Rectal smooth muscle tissue (tissue), 1 donor: Measurements from ENCODE around the gene HBP1.
A peak's percentile ranks its signal among the peaks of the same experiment; 100 is the strongest.
"Not testable (repeated sequence)": the region's sequence is repeated elsewhere in the genome, so short reads cannot be mapped to it uniquely, and the experiment has no call there.

Experiments
- H3K27ac ChIP-seq: one replicate; pipeline ENCODE4 v1.7.0; 2013; ENCODE audit warnings: low read depth, low read length, inconsistent platforms
- H3K27me3 ChIP-seq: one replicate; pipeline ENCODE4 v1.7.0; 2013; ENCODE audit warnings: low read length; ENCODE audit not compliant: control insufficient read depth, insufficient read depth
- H3K36me3 ChIP-seq: one replicate; pipeline ENCODE4 v1.7.0; 2013; ENCODE audit warnings: low read length; ENCODE audit not compliant: control insufficient read depth, insufficient read depth
- H3K4me1 ChIP-seq: one replicate; pipeline ENCODE4 v1.7.0; 2013; ENCODE audit warnings: low read length; ENCODE audit not compliant: control insufficient read depth, insufficient read depth
- H3K4me3 ChIP-seq: one replicate; pipeline ENCODE4 v1.7.0; 2013; ENCODE audit warnings: low read length
- H3K9ac ChIP-seq: one replicate; pipeline ENCODE4 v1.7.0; 2013; ENCODE audit warnings: low read length

Gene HBP1, protein sequence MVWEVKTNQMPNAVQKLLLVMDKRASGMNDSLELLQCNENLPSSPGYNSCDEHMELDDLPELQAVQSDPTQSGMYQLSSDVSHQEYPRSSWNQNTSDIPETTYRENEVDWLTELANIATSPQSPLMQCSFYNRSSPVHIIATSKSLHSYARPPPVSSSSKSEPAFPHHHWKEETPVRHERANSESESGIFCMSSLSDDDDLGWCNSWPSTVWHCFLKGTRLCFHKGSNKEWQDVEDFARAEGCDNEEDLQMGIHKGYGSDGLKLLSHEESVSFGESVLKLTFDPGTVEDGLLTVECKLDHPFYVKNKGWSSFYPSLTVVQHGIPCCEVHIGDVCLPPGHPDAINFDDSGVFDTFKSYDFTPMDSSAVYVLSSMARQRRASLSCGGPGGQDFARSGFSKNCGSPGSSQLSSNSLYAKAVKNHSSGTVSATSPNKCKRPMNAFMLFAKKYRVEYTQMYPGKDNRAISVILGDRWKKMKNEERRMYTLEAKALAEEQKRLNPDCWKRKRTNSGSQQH

DNA sequence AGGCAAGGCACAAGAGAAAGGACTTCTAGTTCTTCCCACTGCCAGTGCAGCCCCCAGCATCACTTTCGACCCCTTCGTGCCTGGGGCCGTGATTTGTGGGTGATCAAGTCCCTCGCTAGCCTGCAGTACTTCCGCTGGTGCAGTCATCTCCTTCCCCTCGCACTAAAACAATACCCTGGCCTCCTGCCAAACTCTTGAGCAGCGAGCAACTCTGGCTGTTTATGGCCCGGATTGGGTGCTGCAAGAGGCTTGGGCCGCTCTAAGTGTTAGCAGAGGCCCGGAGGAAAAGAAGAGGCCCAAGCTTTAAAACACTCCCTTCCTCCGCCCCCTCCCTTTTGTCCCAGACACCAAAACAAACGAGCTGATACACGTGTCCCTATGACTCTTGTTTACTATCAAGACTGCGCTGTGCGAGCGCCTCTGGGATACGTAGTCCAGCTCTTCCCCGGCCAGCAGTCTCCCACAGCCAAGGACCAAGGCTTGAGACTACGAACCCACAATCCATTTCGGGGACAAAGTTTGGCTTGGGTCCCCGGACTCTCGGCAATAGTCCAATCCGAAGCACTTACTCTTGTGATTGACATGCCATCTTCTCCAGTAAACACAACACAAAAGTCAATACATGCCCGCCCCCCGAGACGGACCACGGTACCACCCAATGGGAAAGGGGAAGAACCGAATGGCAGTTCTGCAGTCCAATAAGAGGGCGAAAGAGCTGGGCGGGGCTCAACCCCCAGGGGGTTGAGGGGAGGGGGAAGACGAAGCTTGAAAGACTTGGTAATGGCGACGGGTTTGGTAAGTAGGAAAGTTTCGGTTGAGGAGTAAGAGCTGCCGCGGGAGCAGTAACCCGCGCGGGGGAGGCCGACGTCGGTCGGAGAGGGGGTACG is at the start of gene HBP1:
Gene HBP1, plus strand, starts transcription at position 771 of the 887 bp plus-strand sequence. CDS start 10,891 bp downstream, outside the sequence.
- Histone ChIP-seq H3K27me3 (no peaks in the 10 kb centered on the region), H3K27ac (peak within 1 kb of the TSS; percentile 98), H3K4me3 (peak within 1 kb of the TSS; percentile 94), H3K4me1 (no peaks in the 10 kb centered on the region), H3K9ac (peak within 1 kb of the TSS; percentile 93), H3K36me3 (no peaks in the 10 kb centered on the region)

DNA sequence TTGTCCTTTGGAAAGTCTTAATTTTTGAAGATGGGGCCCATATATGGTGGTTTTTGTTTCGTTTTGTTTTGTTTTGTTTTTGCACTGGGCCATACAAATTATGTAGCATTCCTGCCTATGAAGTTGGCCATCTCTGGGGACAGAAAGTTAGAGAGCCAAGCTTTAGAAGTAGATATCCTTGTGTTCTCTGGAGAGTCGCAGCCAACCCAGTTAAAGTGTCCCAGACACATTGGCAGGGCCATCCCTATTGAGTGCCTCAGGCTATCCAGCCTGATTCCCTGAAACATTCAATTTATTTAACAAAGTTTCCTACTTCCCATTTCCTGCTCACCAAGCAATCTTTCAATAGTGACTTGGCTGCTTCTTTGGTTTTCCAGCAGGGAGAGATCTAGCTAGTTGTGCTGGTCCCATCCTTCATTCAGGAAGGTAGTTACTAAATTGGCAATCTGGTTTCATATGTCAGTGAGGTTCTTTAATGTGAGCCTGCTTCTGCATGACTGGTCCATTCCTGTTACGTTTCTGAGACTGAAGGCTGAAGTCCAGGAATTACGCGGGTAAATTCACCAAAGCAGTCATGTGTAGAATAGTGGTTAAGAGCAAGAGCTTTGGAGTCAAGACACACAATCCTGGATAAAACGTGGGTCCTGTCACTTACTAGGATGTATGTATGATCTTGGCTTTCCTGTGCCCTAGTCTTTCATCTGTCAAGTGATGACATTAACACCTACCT is 49.3 kb upstream of the HBP1 start:
- H3K9ac ChIP-seq: no peak overlapping the region
- H3K27me3 ChIP-seq: no peaks in the 10 kb centered on the region
- H3K4me3 ChIP-seq: no peak overlapping the region
- H3K36me3 ChIP-seq: no peaks in the 10 kb centered on the region
- no peak overlapping the region for H3K27ac ChIP-seq
- H3K4me1 ChIP-seq: no peaks in the 10 kb centered on the region

DNA sequence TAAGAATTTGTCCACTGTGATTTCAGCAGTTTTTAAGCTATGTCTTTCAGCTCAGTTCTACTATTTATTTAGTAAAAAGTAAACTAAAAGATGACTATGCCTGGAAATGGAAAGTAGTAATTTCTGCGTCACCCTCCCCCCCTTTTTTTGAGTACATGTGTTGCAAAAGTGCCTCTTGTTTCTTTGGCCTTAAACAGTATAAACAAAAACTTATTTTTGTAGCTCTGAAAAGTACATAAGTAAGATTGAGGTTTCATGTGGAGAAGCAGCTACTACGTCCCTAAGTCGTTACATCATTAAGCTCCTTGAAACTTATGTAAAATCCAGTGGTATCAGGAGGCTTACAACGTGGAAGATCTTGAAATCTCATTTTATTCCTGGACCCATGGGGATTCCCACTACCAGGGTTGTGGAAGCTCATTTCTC is 46.3 kb upstream of the HBP1 start:
- Histone ChIP-seq H3K27ac (peak overlapping the region; percentile 3), H3K27me3 (no peaks in the 10 kb centered on the region), H3K4me1 (no peaks in the 10 kb centered on the region), H3K36me3 (no peaks in the 10 kb centered on the region), H3K9ac (no peak overlapping the region), H3K4me3 (no peak overlapping the region)

DNA sequence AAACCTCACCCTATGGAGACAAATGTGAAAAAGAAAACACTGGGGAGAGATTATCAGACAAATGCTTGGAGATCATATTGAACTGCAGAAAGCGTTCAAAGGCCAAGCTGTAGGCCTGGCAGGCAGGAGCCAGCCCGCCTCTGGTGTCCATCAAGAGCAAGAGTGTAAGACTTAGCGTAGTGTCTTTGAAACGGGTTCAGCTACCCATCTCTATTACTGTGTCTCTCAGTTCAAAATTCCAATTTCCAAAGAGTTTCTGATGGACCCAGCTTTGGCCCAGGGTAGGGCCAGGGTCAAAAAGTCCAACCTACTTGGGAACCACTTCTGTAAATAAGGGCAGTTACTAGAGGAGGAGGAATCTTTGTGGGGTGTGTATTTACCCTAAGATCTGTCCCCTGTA is 45.4 kb upstream of the HBP1 start:
- Histone ChIP-seq H3K4me1 (no peaks in the 10 kb centered on the region), H3K27me3 (no peaks in the 10 kb centered on the region), H3K9ac (no peak overlapping the region), H3K27ac (no peak overlapping the region), H3K4me3 (no peak overlapping the region), H3K36me3 (no peaks in the 10 kb centered on the region)

DNA sequence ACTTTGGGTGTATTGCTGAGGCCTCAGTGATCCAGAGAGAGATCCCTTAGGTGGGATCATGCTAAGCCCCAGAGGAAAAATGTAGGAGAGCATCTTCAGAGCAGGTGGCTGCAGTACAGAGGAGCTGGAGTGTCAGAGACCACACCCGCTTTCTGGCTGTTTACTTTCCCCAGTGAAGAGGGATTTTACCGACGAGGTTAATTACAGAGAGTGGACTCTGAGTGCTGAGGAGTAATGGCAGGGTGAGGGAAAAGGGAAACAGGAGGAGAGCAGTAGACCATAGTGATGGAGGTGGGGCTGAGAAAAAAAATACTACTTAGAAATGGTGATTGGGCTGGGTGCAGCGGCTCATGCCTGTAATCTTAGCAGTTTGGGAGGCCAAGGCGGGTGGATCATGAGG is 43.3 kb upstream of the HBP1 start:
- H3K4me3 ChIP-seq: no peak overlapping the region
- no peak overlapping the region for H3K27ac ChIP-seq
- H3K9ac ChIP-seq: no peak overlapping the region
- no peaks in the 10 kb centered on the region for H3K4me1 ChIP-seq
- no peaks in the 10 kb centered on the region for H3K27me3 ChIP-seq
- H3K36me3 ChIP-seq: no peaks in the 10 kb centered on the region

DNA sequence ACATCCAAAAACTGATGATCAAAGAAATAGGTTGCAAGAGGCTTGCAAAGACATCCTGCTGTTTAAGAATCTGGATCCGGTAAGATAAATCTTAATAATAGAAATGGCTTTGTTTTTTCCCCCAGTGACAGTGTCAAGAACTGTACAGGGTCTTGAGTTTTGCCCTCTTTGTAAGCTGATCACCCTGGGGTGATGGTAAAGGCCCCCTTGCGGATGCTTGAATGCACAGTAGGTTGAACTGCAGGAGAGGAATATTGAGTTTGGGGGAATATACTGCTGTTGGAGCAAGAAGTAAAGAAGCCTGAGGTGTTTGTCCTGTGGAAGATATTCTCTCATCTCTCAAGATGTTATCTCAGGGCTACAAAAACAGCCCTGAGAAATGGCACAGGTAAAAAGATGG is 40.6 kb upstream of the HBP1 start:
- Histone ChIP-seq H3K9ac (no peak overlapping the region), H3K27ac (no peak overlapping the region), H3K4me3 (no peak overlapping the region), H3K27me3 (no peaks in the 10 kb centered on the region), H3K4me1 (no peaks in the 10 kb centered on the region), H3K36me3 (no peaks in the 10 kb centered on the region)

DNA sequence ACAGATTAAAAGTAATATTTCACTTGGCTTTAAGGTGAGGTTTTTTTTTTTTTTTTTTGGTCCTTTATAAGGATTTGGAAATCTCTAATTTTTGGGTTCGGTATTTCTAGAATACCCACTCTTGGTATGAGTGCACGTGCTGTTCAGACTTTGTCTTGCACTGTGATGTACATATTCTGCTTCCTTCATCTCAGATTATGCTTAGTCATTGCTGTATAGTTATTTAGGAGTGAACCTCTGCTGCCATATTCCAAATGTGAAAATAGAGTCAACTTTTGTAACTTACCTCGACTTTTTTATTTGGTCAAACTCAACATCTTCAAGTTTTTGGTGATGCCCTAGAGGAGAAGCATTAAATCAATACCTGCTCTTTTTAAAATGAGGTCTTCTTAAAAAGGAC is 40.1 kb upstream of the HBP1 start:
- no peak overlapping the region for H3K9ac ChIP-seq
- H3K4me3 ChIP-seq: no peak overlapping the region
- no peaks in the 10 kb centered on the region for H3K4me1 ChIP-seq
- no peaks in the 10 kb centered on the region for H3K27me3 ChIP-seq
- no peak overlapping the region for H3K27ac ChIP-seq
- no peaks in the 10 kb centered on the region for H3K36me3 ChIP-seq

DNA sequence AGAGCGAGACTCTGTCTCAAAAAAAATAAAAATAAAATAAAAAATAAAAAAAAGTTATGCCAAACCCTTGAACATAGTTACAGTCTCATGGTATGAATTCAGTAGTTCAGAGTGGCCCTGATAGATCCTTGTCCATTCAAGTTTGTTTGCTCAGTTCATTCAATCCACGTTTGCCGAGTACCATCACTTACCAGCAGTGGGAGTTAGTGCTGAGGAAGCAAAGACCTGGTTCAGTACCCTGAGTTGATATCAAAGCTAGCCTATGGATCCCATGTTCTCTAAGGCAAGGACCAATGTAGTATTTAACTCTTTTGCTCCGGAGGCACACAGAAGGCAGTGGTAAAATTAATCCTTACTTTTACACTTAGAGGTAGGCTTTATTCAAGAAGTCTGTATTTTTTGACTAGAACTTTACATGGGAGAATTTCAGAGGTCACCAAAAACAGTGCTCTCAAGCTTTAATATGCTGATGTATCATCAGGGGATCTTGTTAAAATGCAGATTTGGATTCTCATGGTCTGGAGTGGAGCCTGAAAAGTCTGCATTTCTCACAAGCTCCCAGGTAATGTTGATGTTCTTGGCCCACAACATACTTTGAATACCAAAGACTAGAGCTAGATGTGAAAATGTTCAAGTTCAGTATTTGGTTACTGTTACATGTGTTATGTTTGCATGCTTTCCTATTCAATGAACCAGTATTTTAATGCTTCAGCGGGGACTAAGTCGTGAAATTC is 38.1 kb upstream of the HBP1 start:
- no peak overlapping the region for H3K4me3 ChIP-seq
- no peaks in the 10 kb centered on the region for H3K36me3 ChIP-seq
- no peaks in the 10 kb centered on the region for H3K4me1 ChIP-seq
- H3K9ac ChIP-seq: no peak overlapping the region
- H3K27me3 ChIP-seq: no peaks in the 10 kb centered on the region
- H3K27ac ChIP-seq: no peak overlapping the region

DNA sequence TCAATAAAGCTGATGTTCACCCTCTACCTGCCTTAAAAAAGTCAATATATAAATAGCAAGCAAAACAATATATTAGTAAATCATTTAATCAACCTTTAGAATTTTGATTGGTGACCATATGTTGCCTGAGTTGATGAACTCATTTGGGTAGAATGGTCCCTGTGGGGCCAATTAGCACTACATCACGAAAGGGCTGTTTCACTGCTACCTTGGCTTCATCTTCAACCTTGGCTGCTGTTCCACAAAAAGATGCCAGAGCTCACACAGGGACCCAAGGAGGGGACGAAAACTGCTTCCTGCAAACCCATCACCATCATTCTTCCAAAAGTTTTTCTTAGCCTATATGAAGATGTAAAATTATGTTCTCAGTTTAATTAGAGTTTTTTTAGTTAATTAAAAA is 35.4 kb upstream of the HBP1 start:
- H3K4me1 ChIP-seq: no peaks in the 10 kb centered on the region
- H3K4me3 ChIP-seq: no peak overlapping the region
- H3K27ac ChIP-seq: no peak overlapping the region
- H3K9ac ChIP-seq: no peak overlapping the region
- H3K36me3 ChIP-seq: no peaks in the 10 kb centered on the region
- H3K27me3 ChIP-seq: no peaks in the 10 kb centered on the region

DNA sequence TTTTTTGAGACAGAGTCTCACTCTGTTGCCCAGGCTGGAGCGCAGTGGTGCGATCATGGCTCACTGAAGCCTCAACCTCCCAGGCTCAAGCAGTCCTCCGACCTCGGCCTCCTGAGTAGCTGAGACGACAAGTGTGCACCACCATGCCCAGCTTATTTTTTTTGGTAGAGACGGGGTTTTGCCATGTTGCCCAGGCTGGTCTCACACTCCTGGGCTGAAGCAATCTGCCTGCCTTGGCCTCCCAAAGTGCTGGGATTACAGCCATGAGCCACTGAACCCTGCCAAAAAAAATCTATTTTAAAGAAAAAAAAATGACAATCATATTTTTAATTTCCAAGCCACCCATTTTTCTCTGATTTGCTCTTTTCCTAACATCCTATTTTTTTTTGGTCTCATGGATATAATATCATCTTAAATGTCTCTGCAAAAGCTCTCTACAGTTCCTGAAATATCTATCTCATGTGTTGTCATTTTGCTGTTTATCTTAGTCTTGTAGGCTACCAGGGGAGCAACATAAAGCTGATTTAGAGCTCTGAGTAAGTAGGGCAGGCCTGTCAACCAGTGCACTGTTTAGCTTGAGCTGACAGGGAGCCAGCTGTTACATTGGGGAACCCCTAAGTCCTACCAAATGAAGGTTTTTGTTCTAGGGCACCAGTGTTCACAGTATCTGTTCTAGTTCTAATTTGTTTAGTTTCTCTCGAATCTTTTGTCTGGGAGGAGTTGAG is 29.9 kb upstream of the HBP1 start:
- Histone ChIP-seq H3K9ac (no peak overlapping the region), H3K27ac (no peak overlapping the region)

DNA sequence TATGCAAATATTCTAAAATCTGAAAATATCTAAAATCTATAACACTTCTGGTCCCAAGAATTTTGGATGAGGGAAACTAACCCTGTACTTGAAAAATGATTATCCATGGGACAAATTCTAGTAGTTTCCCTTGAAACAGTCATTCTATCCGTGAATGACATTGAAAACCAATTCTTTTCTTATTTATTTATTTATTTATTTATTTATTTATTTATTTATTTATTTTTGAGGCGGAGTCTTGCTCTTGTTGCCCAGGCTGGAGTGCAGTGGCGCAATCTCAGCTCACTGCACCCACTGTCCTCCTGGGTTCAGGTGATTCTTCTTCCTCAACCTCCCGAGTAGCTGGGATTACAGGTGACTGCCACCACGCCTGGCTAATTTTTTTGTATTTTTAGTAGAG is 24.9 kb upstream of the HBP1 start:
- H3K4me3 ChIP-seq, H3K27ac ChIP-seq, H3K9ac ChIP-seq, H3K36me3 ChIP-seq, H3K4me1 ChIP-seq, H3K27me3 ChIP-seq: not testable (repeated sequence)

More for the DNA sequence above, 29.9 kb upstream of the HBP1 start:
- Histone ChIP-seq H3K4me1 (peaks cover 4% of the 10 kb centered on the region), H3K4me3 (no peak overlapping the region), H3K27me3 (no peaks in the 10 kb centered on the region), H3K36me3 (no peaks in the 10 kb centered on the region)
